HL-60 (cell line): ENCODE measurements around the gene UBASH3A.

Experiments used
- DNase-seq, 2 experiments: peaks; one replicate each; pipeline ENCODE4 v3.0.0-alpha.2; 2010 to 2020; ENCODE audit warnings: low read depth in 1 of 2, low spot score in 1 of 2
- H3K27ac ChIP-seq: fragments of 250-450 bp; sonication (Bioruptor Pico); replicated peaks from 2 replicates; pipeline ENCODE4 v1.5.1; 2020; ENCODE audit warnings: mild to moderate bottlenecking, moderate library complexity
- H3K27me3 ChIP-seq: fragments of 250-450 bp; sonication (Bioruptor Pico); 2 replicates; pipeline ENCODE4 v1.5.1; 2021; ENCODE audit warnings: mild to moderate bottlenecking, moderate library complexity; ENCODE audit not compliant: insufficient read depth, poor library complexity, severe bottlenecking
- H3K4me3 ChIP-seq: replicated peaks from 2 replicates; pipeline ENCODE4 v1.5.1; 2011; ENCODE audit warnings: mild to moderate bottlenecking, control low read depth, low read length; ENCODE audit not compliant: insufficient read depth
- CTCF ChIP-seq: IDR thresholded peaks from one replicate; pipeline ENCODE4 v1.5.1; 2011; ENCODE audit warnings: low read length, control low read depth, inconsistent platforms; ENCODE audit not compliant: insufficient read depth
- GABPA ChIP-seq: IDR thresholded peaks from 2 replicates; pipeline ENCODE4 v1.6.1; 2012; ENCODE audit warnings: low read depth
- POLR2AphosphoS5 ChIP-seq: IDR thresholded peaks from 2 replicates; pipeline ENCODE4 v1.6.1; 2012; ENCODE audit warnings: low read depth
- REST ChIP-seq: IDR thresholded peaks from 2 replicates; pipeline ENCODE4 v1.6.1; 2012; ENCODE audit warnings: low read depth; ENCODE audit not compliant: insufficient replicate concordance
- SPI1 ChIP-seq: IDR thresholded peaks from 2 replicates; pipeline ENCODE4 v1.6.1; 2012; ENCODE audit warnings: low read depth, mild to moderate bottlenecking, borderline replicate concordance

UBASH3A gene

DNA sequence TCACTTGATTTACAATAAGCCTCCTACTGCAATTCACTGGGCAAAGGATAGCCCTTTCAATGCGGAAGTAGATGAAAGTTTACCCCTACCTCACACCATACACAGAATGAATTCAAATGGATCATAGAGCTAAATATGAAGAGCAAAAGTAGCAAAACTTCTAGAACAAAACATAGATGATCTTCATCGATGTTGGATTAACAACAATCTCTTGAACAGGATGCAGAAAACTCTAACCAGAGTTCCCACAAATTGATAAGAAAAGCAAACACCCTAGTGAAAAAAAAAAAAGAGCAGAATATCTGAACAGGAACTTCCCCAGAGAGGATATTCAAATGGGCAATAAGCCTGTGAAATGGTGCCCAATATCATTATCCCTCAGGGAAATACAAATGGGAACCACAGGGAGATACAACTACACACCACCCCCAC, 1.9 kb upstream of the UBASH3A start:
- H3K4me3 ChIP-seq = no peak overlapping the region
- TF ChIP-seq REST (no peak), GABPA (no peak), CTCF (no peak), POLR2AphosphoS5 (no peak), SPI1 (no peak)
- no peaks in the 10 kb centered on the region for H3K27me3 ChIP-seq
- DNase-seq = no peak
- H3K27ac ChIP-seq = no peak overlapping the region

- no peaks in the 10 kb centered on the region for H3K27me3 ChIP-seq
- no peak for DNase-seq
- H3K4me3 ChIP-seq = no peak overlapping the region
- no peak overlapping the region for H3K27ac ChIP-seq
- TF ChIP-seq REST (no peak), SPI1 (no peak), CTCF (no peak), GABPA (no peak), POLR2AphosphoS5 (no peak)
These were observed 837 bp downstream of the UBASH3A start for GRCh38 chr21:42404539-42404938.

DNA sequence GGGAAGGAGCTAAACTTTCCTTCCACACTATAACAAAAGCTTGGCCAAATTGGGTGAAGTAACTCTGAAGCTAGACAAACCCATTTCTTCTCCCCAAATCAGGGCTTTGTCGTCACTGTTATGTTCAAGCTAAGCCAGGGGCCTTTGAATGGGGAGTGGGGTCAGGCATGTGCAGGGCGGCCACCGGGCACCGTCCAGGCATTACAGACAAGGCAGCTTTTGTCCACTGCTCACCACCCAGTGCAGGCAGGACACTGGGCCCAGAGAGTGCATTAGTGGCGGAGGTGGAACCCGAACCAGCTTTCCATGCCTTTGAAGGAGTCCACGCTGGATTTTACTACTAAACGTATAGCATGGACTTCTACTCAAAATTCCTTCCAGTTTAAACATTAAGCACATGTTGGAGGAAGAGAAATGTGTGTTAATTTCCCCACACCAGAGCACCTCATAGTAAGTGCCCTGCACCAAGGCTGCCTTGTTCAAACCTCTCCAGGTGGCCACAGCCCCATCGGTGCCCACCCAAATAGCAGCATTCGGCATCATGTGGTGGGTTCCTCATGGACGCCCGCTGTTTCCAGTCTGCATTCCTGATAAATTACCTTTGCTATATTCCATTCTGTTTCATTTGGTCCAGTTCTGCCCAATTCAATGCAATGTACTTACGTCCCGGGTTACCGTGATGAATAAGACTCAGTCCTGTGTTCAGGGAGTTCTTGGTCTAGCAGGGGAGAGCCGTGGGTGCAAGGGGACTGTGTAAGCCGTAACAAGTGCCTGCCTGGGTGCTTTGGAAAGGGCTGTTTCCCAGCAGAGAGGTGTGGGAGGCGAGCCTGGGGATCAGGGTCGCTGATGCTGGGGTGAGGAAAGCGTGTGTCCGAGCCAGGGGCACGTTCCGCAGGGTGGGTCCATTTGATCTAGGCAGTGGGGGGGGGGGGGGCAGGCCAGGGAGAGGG, 1.6 kb downstream of the UBASH3A start:
- Histone ChIP-seq H3K27ac (no peak overlapping the region), H3K27me3 (no peaks in the 10 kb centered on the region), H3K4me3 (no peak overlapping the region)
- DNase-seq = no peak
- TF ChIP-seq CTCF (no peak), REST (no peak), SPI1 (no peak), GABPA (no peak), POLR2AphosphoS5 (no peak)
